K562 (cell line): Measurements from ENCODE around the gene FTSJ3.
"Not testable (repeated sequence)": the region's sequence is repeated elsewhere in the genome, so short reads cannot be mapped to it uniquely, and the experiment has no call there.

Experiments
- CBX8 ChIP-seq: fragments of 200-600 bp; sonication (generic); IDR thresholded peaks from 2 replicates; pipeline ENCODE4 v1.6.1; 2012; ENCODE audit warnings: borderline replicate concordance, mixed run types, low read depth, mild to moderate bottlenecking, moderate library complexity, mixed read lengths, low read length, control low read depth, inconsistent platforms; ENCODE audit not compliant: poor library complexity, severe bottlenecking; ENCODE audit errors: extremely low read depth
- ELF4 ChIP-seq: fragments of 450-650 bp; formaldehyde crosslinking; IDR thresholded peaks from 2 replicates; pipeline ENCODE4 v1.4.0; 2022; ENCODE audit warnings: missing genetic modification characterization
- EZH2 ChIP-seq: IDR thresholded peaks from 2 replicates; pipeline ENCODE4 v1.6.1; 2012; ENCODE audit warnings: low read depth, mild to moderate bottlenecking, inconsistent platforms, low read length, borderline replicate concordance
- KAT7 ChIP-seq: sonication (generic); formaldehyde crosslinking; IDR thresholded peaks from 2 replicates; pipeline ENCODE4 v1.8.0; 2022; ENCODE audit warnings: missing genetic modification reagents, mild to moderate bottlenecking, borderline replicate concordance
- KLF16 ChIP-seq: IDR thresholded peaks from 2 replicates; pipeline ENCODE4 v1.6.1; 2016; ENCODE audit warnings: antibody characterized with exemption
- POLR2A ChIP-seq: fragments of 450-650 bp; conservative IDR thresholded peaks from 2 replicates; pipeline ENCODE4 v1.6.1; 2016
- POLR2AphosphoS2 ChIP-seq: IDR thresholded peaks from 2 replicates; pipeline ENCODE4 v1.6.1; 2012; ENCODE audit warnings: low read length, improper control_type of control experiment
- POLR2AphosphoS5 ChIP-seq: IDR thresholded peaks from 2 replicates; pipeline ENCODE4 v1.6.1; 2011; ENCODE audit warnings: mild to moderate bottlenecking, low read depth, low read length, moderate library complexity; ENCODE audit not compliant: control insufficient read depth, insufficient read depth
- SETDB1 ChIP-seq: IDR thresholded peaks from one replicate; pipeline ENCODE4 v1.6.1; 2012; ENCODE audit warnings: low read length, control low read depth, inconsistent platforms
- ZNF133 ChIP-seq: fragments of 250-450 bp; sonication (Bioruptor Pico); IDR thresholded peaks from 2 replicates; pipeline ENCODE4 v1.4.0; 2020; ENCODE audit warnings: mild to moderate bottlenecking
- ZNF263 ChIP-seq: sonication (generic); formaldehyde crosslinking; IDR thresholded peaks from 2 replicates; pipeline ENCODE4 v1.8.0; 2022; ENCODE audit warnings: mild to moderate bottlenecking, missing genetic modification reagents, borderline replicate concordance
- ZNF316 ChIP-seq: fragments of 450-650 bp; IDR thresholded peaks from 2 replicates; pipeline ENCODE4 v1.6.1; 2016
- TF ChIP-seq, protein P1 (sequence below), 3 experiments: IDR thresholded peaks in 2 of 3; conservative IDR thresholded peaks in 1 of 3; 2 replicates each; pipeline ENCODE4 v1.5.1; 2011 to 2012; ENCODE audit warnings: low read length in 3 of 3, mild to moderate bottlenecking in 3 of 3, control low read depth in 2 of 3, improper control_type of control experiment in 1 of 3, inconsistent platforms in 1 of 3, low read depth in 1 of 3, mixed read lengths in 1 of 3, moderate library complexity in 1 of 3; ENCODE audit not compliant: insufficient read depth in 2 of 3

DNA sequence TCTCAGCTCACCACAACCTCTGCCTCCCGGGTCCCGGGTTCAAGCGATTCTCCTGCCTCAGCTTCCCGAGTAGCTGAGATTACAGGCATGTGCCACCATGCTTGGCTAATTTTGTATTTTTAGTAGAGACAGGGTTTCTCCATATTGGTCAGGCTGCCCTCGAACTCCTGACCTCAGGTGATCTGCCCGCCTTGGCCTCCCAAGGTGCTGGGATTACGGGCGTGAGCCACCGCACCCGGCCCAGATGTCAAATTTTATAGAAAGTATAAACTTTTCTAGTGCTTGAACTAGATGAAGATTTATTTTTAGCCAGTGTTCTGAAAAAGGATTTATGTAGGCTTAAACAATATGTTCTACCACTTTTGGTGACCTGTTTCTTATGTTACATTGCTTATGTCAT, 31.1 kb downstream of the FTSJ3 start:
- not testable (repeated sequence) for TF ChIP-seq ZNF263 (CRISPR knock-in tag); ZNF316; POLR2A; KAT7 (CRISPR knock-in tag); ZNF133 (CRISPR knock-in tag); KLF16; SETDB1; POLR2AphosphoS2; EZH2; POLR2AphosphoS5; ELF4 (CRISPR knock-in tag); CBX8
- TF ChIP-seq, protein P1, sequence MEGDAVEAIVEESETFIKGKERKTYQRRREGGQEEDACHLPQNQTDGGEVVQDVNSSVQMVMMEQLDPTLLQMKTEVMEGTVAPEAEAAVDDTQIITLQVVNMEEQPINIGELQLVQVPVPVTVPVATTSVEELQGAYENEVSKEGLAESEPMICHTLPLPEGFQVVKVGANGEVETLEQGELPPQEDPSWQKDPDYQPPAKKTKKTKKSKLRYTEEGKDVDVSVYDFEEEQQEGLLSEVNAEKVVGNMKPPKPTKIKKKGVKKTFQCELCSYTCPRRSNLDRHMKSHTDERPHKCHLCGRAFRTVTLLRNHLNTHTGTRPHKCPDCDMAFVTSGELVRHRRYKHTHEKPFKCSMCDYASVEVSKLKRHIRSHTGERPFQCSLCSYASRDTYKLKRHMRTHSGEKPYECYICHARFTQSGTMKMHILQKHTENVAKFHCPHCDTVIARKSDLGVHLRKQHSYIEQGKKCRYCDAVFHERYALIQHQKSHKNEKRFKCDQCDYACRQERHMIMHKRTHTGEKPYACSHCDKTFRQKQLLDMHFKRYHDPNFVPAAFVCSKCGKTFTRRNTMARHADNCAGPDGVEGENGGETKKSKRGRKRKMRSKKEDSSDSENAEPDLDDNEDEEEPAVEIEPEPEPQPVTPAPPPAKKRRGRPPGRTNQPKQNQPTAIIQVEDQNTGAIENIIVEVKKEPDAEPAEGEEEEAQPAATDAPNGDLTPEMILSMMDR (IDR thresholded peaks at IDR 0.05 in 2 of 3, conservative IDR thresholded peaks at IDR 0.05 in 1 of 3; ENCODE audit: insufficient read depth in 2 of 3, low read depth in 1 of 3, low read length in 3 of 3) = not testable (repeated sequence)
